ENCODE measurements around the gene ACOT7. TPM values are rescaled to one million over a fixed set of nuclear protein-coding genes. Genes with fewer than 3 reads are reported as not detected.

ACOT7 gene
- total and polyA plus RNA-seq, 2 experiments from 2014 or later = 167 to 169 TPM

- ATAC-seq (no peak), DNase-seq (ENCODE audit: low spot score) (no peak)
- no peak for TF ChIP-seq JUNB (IDR thresholded peaks at IDR 0.05; ENCODE audit: unreplicated experiment)
- TF ChIP-seq NANOG (IDR thresholded peaks at IDR 0.05; ENCODE audit: borderline replicate concordance) = no peak
- TF ChIP-seq ZNF462 (CRISPR knock-in tag; IDR thresholded peaks at IDR 0.05) = no peak
- no peak for TF ChIP-seq STAT1 (IDR thresholded peaks at IDR 0.05; ENCODE audit: unreplicated experiment)
- TF ChIP-seq REST (IDR thresholded peaks at IDR 0.05; ENCODE audit: unreplicated experiment) = no peak
- TF ChIP-seq EZH2 (IDR thresholded peaks at IDR 0.05; ENCODE audit: low read depth, unreplicated experiment) = no peak
- no peak for TF ChIP-seq POLR2AphosphoS5 (IDR thresholded peaks at IDR 0.05; ENCODE audit: low read depth)
- no peak for TF ChIP-seq CTCF (conservative IDR thresholded peaks at IDR 0.05; ENCODE audit: low read depth in 2 of 2)
- no peak for TF ChIP-seq ZNF114 (CRISPR knock-in tag; IDR thresholded peaks at IDR 0.05)
- TF ChIP-seq EZH2phosphoT487 (IDR thresholded peaks at IDR 0.05; ENCODE audit: unreplicated experiment) = no peak
- Mint-ChIP-seq H3K9me3 (no peaks in the 10 kb centered on the region), H3K4me3 (no peak overlapping the region; the same call in 2 of the 3 replicates), H3K27me3 (ENCODE audit: insufficient read depth, low read depth, poor library complexity) (peaks cover 9% of the 10 kb centered on the region), H3K27ac (no peak overlapping the region), H3K4me1 (no peaks in the 10 kb centered on the region), H3K36me3 (ENCODE audit: low read depth) (peaks cover 18% of the 10 kb centered on the region)
- no peaks in the 10 kb centered on the region for H3K4me1 ChIP-seq (ENCODE audit: insufficient read depth)
- no peak overlapping the region for H3K4me3 ChIP-seq
- no peak overlapping the region for H2AFZ ChIP-seq
- no peak overlapping the region for H3K4me2 ChIP-seq
- no peak overlapping the region for H3K27ac ChIP-seq (ENCODE audit: low read depth)
- H4K20me1 ChIP-seq (replicated peaks; ENCODE audit: insufficient read depth) = peaks cover 4% of the 10 kb centered on the region
- no peaks in the 10 kb centered on the region for H3K79me2 ChIP-seq (replicated peaks; ENCODE audit: insufficient read depth)
- H3K9me2 ChIP-seq (ENCODE audit: insufficient read depth) = no peaks in the 10 kb centered on the region
- no peaks in the 10 kb centered on the region for H3K27me3 ChIP-seq (ENCODE audit: insufficient read depth)
- 0 out of 2 replicates have a peak, but pooled peaks cover 2% of the 10 kb centered on the region for H3F3A ChIP-seq (replicated peaks; ENCODE audit: low read depth)
- H3K36me3 ChIP-seq (ENCODE audit: insufficient read depth) = no peaks in the 10 kb centered on the region; the same call in 1 of the 2 replicates
These were observed 93.9 kb downstream of the ACOT7 start for GRCh38 chr1:6299557-6300165.

Data from GM23338 (cell line).